IPS DF 6.9 (cell line): ENCODE measurements around the gene HNF4A.

Experiments used
- DNase-seq: peaks from one replicate; pipeline ENCODE4 v3.0.0-alpha.2; 2013; ENCODE audit warnings: low read depth, low spot score
- H3K27ac ChIP-seq: one replicate; pipeline ENCODE4 v1.5.1; 2013; ENCODE audit warnings: low read length, control low read depth
- H3K27me3 ChIP-seq: 2 replicates; pipeline ENCODE4 v1.6.1; 2013; ENCODE audit warnings: mild to moderate bottlenecking, low read length; ENCODE audit not compliant: control insufficient read depth, insufficient read depth
- H3K36me3 ChIP-seq: 2 replicates; pipeline ENCODE4 v1.6.1; 2013; ENCODE audit warnings: low read length; ENCODE audit not compliant: control insufficient read depth, insufficient read depth
- H3K4me1 ChIP-seq: 2 replicates; pipeline ENCODE4 v1.6.1; 2013; ENCODE audit warnings: low read length; ENCODE audit not compliant: control insufficient read depth, insufficient read depth
- H3K4me3 ChIP-seq: 2 replicates; pipeline ENCODE4 v1.5.1; 2013; ENCODE audit warnings: mild to moderate bottlenecking, low read length
- H3K9me3 ChIP-seq: 2 replicates; pipeline ENCODE4 v1.6.1; 2013; ENCODE audit warnings: low read length, inconsistent platforms; ENCODE audit not compliant: control insufficient read depth, insufficient read depth
- WGBS: extraction: QIAGEN DNeasy Blood & Tissue Kit; methylation state at CpG from one replicate; pipeline ENCODE4 v1.1.7; 2013; ENCODE audit warnings: mixed read lengths, missing lambda C conversion rate; ENCODE audit not compliant: insufficient read length, insufficient coverage; 5-methylcytosine and 5-hydroxymethylcytosine counted together

HNF4A gene

GRCh38 chr20:44414808-44415207 is 59.3 kb downstream of the HNF4A start:
- no peak for DNase-seq
- Histone ChIP-seq H3K27ac (no peak overlapping the region), H3K4me1 (no peaks in the 10 kb centered on the region), H3K4me3 (no peak overlapping the region), H3K27me3 (no peaks in the 10 kb centered on the region), H3K9me3 (no peaks in the 10 kb centered on the region), H3K36me3 (no peaks in the 10 kb centered on the region)

GRCh38 chr20:44415833-44416715 is 60.6 kb downstream of the HNF4A start:
- DNase-seq = no peak
- Histone ChIP-seq H3K36me3 (no peaks in the 10 kb centered on the region), H3K4me3 (no peak overlapping the region), H3K27ac (no peak overlapping the region), H3K9me3 (no peaks in the 10 kb centered on the region), H3K27me3 (no peaks in the 10 kb centered on the region), H3K4me1 (no peaks in the 10 kb centered on the region)
- WGBS = no CpG with 5 or more reads among the region's 13 CpGs

GRCh38 chr20:44418069-44418905 is 62.8 kb downstream of the HNF4A start:
- H3K27me3 ChIP-seq = no peaks in the 10 kb centered on the region
- no peak overlapping the region for H3K27ac ChIP-seq
- DNase-seq = no peak
- no peaks in the 10 kb centered on the region for H3K4me1 ChIP-seq
- H3K36me3 ChIP-seq = no peaks in the 10 kb centered on the region
- WGBS = no CpG with 5 or more reads among the region's 13 CpGs
- H3K9me3 ChIP-seq = no peaks in the 10 kb centered on the region
- no peak overlapping the region for H3K4me3 ChIP-seq

- Histone ChIP-seq H3K4me1 (no peaks in the 10 kb centered on the region), H3K9me3 (no peaks in the 10 kb centered on the region), H3K27ac (no peak overlapping the region), H3K4me3 (no peak overlapping the region), H3K27me3 (no peaks in the 10 kb centered on the region), H3K36me3 (no peaks in the 10 kb centered on the region)
- no CpG with 5 or more reads among the region's 13 CpGs for WGBS
- no peak for DNase-seq
Measured at GRCh38 chr20:44419131-44419844, 63.8 kb downstream of the HNF4A start.

GRCh38 chr20:44420497-44420896 is 65.0 kb downstream of the HNF4A start:
- Histone ChIP-seq H3K27me3 (no peaks in the 10 kb centered on the region), H3K36me3 (no peaks in the 10 kb centered on the region), H3K4me3 (no peak overlapping the region), H3K4me1 (no peaks in the 10 kb centered on the region), H3K9me3 (no peaks in the 10 kb centered on the region), H3K27ac (no peak overlapping the region)
- WGBS = no CpG with 5 or more reads among the region's 4 CpGs
- no peak for DNase-seq

- Histone ChIP-seq H3K4me1 (no peaks in the 10 kb centered on the region), H3K9me3 (no peaks in the 10 kb centered on the region), H3K36me3 (no peaks in the 10 kb centered on the region), H3K27ac (no peak overlapping the region), H3K27me3 (no peaks in the 10 kb centered on the region; the same call in 1 of the 2 replicates), H3K4me3 (no peak overlapping the region)
- no peak for DNase-seq
- no CpG with 5 or more reads among the region's 3 CpGs for WGBS
Measured at GRCh38 chr20:44422083-44422482, 66.6 kb downstream of the HNF4A start.

GRCh38 chr20:44423480-44423879 is 68.0 kb downstream of the HNF4A start:
- WGBS = no CpG with 5 or more reads among the region's 5 CpGs
- Histone ChIP-seq H3K4me1 (no peaks in the 10 kb centered on the region), H3K9me3 (no peaks in the 10 kb centered on the region), H3K27ac (no peak overlapping the region), H3K27me3 (no peaks in the 10 kb centered on the region; the same call in 1 of the 2 replicates), H3K4me3 (no peak overlapping the region), H3K36me3 (no peaks in the 10 kb centered on the region)
- DNase-seq = no peak

- Histone ChIP-seq H3K36me3 (no peaks in the 10 kb centered on the region), H3K4me3 (no peak overlapping the region), H3K27me3 (no peaks in the 10 kb centered on the region; the same call in 1 of the 2 replicates), H3K9me3 (no peaks in the 10 kb centered on the region), H3K4me1 (no peaks in the 10 kb centered on the region), H3K27ac (no peak overlapping the region)
- DNase-seq = no peak
- WGBS = no CpG with 5 or more reads among the region's 14 CpGs
Measured at GRCh38 chr20:44424039-44424495, 68.6 kb downstream of the HNF4A start.

GRCh38 chr20:44425923-44426322 is 70.4 kb downstream of the HNF4A start:
- no peaks in the 10 kb centered on the region; the same call in 1 of the 2 replicates for H3K27me3 ChIP-seq
- H3K4me1 ChIP-seq = no peaks in the 10 kb centered on the region
- no CpG with 5 or more reads among the region's 2 CpGs for WGBS
- H3K36me3 ChIP-seq = no peaks in the 10 kb centered on the region
- no peak overlapping the region for H3K27ac ChIP-seq
- no peak for DNase-seq
- no peaks in the 10 kb centered on the region for H3K9me3 ChIP-seq
- H3K4me3 ChIP-seq = no peak overlapping the region
